OCI-LY3 (cell line): ENCODE measurements around the gene NDUFV2.

ENCODE experiments used
- EZH2phosphoT487 ChIP-seq: fragments of 200-600 bp; shearing (Covaris generic); IDR thresholded peaks from 2 replicates; pipeline ENCODE4 v1.6.1; 2018; ENCODE audit warnings: antibody characterized with exemption, mixed run types, low read depth
- TF ChIP-seq, protein P1 (sequence below): fragments of 200-600, 300-600 bp; sonication (generic); IDR thresholded peaks from 2 replicates; pipeline ENCODE4 v1.5.1; 2014; ENCODE audit warnings: antibody characterized with exemption, low read length, low read depth

GRCh38 chr18:9146224-9146623, 43.7 kb downstream of the NDUFV2 start:
- TF ChIP-seq, protein P1, sequence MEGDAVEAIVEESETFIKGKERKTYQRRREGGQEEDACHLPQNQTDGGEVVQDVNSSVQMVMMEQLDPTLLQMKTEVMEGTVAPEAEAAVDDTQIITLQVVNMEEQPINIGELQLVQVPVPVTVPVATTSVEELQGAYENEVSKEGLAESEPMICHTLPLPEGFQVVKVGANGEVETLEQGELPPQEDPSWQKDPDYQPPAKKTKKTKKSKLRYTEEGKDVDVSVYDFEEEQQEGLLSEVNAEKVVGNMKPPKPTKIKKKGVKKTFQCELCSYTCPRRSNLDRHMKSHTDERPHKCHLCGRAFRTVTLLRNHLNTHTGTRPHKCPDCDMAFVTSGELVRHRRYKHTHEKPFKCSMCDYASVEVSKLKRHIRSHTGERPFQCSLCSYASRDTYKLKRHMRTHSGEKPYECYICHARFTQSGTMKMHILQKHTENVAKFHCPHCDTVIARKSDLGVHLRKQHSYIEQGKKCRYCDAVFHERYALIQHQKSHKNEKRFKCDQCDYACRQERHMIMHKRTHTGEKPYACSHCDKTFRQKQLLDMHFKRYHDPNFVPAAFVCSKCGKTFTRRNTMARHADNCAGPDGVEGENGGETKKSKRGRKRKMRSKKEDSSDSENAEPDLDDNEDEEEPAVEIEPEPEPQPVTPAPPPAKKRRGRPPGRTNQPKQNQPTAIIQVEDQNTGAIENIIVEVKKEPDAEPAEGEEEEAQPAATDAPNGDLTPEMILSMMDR: no peak
- TF ChIP-seq EZH2phosphoT487: no peak
